GM21717 (cell line): ENCODE results near the gene PLAAT5.
"Not testable (repeated sequence)": the region's sequence is repeated elsewhere in the genome, so short reads cannot be mapped to it uniquely, and the experiment has no call there.

Experiments used
- ATAC-seq: cut with Tn5 transposase; IDR thresholded peaks from one replicate; pipeline ENCODE4 v1.9.1; 2021; ENCODE audit warnings: mild to moderate bottlenecking, moderate library complexity; ENCODE audit not compliant: unreplicated experiment

The PLAAT5 gene

GRCh38 chr11:63490551-63491239 lies at the start of gene PLAAT5:
PLAAT5 (minus strand) TSS chr11:63491167; CDS start chr11:63491034, 133 bp downstream.
- no peak for ATAC-seq

- ATAC-seq = no peak
Observed at GRCh38 chr11:63537293-63538101, 46.5 kb upstream of the PLAAT5 start.

DNA sequence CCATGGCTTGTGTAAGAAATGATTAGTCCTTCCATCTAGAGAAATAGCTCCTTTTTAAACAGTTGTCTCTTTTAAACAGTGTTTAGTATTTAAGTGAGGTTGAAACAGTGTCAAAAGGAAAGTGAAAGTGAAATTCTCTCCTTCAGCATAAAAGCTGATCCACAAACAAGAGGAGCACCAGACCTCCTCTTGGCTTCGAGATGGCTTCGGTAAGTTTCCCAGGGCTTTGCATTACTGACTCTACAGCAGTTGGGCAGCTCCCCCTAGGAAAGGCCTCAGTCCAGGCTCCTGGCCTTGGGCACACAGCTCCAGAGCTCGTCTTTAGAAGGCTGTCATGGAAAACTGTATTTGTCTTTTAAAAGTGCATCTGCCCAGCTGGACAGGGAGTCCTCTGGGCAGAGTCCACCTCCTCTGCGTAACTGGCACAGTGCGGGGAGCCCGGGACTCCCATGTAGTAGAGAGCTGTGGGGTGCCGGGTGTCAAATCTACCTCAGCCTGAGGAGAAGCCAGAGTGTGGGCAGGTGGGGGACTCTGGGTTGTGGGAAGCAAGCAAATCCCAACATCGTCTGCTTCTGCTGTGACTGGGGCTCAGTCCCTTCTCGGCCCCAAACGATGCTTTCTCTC lies 45.8 kb upstream of the PLAAT5 start, which contains the start of gene PLAAT4:
PLAAT4 (plus strand) TSS at position 140 of the 624 bp plus-strand sequence; CDS start at position 201, 61 bp downstream.
- ATAC-seq = no peak

GRCh38 chr11:63535734-63536133 lies 44.8 kb upstream of the PLAAT5 start:
- no peak for ATAC-seq

- ATAC-seq = peak; percentile 42
Observed at GRCh38 chr11:63534895-63535461, 44.0 kb upstream of the PLAAT5 start.

- no peak for ATAC-seq
Observed at GRCh38 chr11:63534076-63534475, 43.1 kb upstream of the PLAAT5 start.

DNA sequence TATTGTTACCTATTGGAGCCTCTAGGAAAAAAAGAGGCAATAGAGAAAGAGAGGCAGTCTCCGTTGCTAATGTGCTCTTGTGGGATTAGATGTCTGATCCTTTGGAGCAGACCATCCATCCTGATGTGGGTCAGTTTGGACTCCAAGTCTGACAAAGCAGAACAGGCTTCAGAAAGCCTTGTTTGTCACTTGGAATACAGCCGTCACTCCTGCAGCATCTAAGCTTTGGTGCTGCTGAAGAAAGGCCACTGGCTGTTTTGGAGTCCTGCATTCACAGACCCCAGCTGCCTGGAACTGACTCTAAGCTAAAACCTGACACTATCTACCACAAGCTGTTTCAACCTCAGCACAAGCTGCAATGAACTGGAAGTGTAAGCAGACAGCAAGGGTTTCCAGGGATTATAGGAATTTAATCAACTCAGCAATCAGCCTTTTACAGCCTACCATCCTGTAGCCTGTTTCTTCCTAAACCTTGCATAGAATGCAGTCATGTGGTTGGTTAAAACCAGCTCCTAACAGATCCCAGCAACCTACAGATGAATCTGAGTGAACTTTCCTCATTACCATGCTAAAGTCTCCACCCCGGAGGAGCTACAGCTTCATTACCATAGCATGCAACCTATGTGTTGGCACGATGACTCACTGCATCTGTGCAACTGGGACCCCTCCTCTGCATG lies 42.0 kb upstream of the PLAAT5 start:
- ATAC-seq = no peak

DNA sequence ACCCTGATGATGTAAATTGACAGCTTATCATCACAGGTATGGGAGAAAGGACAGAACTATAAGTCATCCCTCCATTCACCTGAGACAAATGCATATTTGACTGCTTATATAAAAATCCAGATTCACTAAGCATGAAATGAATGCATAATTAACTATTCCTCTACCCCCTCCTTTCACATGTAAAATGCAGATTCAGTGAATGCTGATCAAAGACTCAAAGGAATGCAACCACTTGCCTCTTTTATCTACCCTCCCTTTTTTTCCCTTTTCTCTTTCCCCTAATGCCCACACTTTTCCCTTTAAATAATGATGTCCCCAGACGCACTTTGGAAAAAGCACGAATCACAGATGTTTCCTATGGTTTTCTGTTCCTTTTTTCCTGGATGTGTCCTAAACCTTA lies 41.1 kb upstream of the PLAAT5 start:
- ATAC-seq = no peak

GRCh38 chr11:63531074-63531792 lies 40.3 kb upstream of the PLAAT5 start:
- ATAC-seq = not testable (repeated sequence)

- ATAC-seq = no peak
Observed at GRCh38 chr11:63530021-63530420, 39.1 kb upstream of the PLAAT5 start.

DNA sequence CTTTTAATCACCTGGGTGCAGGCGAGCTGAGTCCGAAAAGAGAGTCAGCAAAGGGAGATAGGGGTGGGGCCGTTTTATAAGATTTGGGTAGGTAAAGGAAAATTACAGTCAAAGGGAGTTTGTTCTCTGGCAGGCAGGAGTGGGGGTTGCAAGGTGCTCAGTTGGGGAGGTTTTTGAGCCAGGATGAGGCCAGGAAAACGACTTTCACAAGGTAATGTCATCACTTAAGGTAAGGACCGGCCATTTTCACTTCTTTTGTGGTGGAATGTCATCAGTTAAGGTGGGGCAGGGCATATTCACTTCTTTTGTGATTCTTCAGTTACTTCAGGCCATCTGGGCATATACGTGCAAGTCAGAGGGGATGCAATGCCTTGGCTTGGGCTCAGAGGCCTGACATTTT lies 38.4 kb upstream of the PLAAT5 start:
- not testable (repeated sequence) for ATAC-seq

GRCh38 chr11:63528729-63529278 lies 37.8 kb upstream of the PLAAT5 start:
- not testable (repeated sequence) for ATAC-seq

- not testable (repeated sequence) for ATAC-seq
Observed at GRCh38 chr11:63528156-63528555, 37.2 kb upstream of the PLAAT5 start.

DNA sequence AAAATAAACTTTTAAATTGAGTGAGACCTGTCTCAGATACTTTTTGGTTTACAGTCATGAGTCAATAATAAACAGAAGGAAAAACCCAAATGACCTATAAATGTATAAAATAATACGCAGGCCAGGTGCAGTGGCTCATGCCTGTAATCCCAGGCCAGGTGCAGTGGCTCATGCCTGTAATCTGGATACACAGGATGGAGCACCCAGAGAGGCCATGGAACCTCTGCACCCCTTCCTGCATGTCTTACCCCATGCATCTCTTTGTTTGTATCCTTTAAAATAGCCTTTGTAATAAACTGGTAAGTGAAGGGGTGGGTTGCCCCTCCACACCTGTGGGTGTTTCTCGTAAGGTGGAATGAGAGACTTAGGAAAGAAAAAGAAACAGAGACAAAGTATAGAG lies 36.7 kb upstream of the PLAAT5 start:
- no peak for ATAC-seq

DNA sequence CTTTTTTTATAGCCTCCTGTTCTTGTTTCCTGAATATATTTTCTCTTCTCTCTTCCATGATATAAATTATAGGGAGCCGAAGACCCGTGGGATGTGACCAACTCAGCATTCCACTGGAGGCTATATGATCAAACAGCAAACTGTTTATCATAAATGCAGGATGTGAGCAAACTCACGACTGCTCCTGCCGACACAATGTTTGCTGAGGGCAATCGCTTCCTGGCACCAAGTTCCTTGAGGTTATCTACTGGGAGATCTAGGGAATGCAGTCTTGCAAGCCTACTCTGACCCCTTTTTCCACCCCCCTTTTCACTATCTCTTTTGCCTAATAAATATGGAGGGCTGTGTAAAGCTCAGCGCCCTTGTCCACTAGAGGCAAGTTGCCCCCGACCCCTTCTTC lies 32.2 kb upstream of the PLAAT5 start:
- no peak for ATAC-seq

GRCh38 chr11:63521896-63522295 lies 30.9 kb upstream of the PLAAT5 start:
- ATAC-seq = no peak

- ATAC-seq = no peak
Observed at GRCh38 chr11:63520606-63521170, 29.7 kb upstream of the PLAAT5 start.

DNA sequence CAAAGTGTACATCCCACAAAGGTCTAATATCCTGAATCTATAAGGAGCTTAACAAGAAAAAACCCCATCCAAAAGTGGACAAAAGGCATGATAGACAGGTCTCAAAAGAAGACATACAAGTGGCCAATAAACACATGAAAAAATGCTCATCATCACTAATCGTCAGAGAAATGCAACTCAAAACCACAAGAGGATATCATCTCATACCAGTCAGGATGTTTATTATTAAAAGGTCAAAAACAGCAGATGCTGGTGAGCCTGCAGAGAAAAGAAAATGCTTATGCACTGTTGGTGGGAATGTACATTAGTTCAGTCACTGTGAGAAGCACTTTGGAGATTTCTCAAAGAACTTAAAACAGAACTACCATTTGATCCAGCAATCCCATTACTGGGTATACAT lies 27.6 kb upstream of the PLAAT5 start:
- ATAC-seq = no peak

DNA sequence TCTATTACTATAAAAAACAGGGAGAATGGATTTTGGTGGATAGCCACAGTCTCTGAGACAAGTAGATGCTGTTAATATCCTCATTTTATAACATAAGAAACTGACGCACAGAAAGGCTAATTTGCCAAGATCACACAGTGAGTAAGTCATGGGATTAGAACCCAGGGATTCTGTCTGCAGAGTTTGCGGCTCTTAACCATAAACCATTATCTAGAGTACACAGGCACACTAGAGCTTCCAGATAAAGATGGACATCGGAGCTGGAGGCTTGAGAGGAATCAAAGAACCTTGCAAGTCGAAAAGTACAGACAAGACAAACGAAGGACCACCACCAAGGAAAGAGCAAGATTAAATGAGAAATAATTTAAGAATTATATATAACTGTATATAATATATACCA lies 26.2 kb upstream of the PLAAT5 start:
- no peak for ATAC-seq
